GM12801 (cell line): ENCODE results near the gene NPAS4.

Experiments
- CTCF ChIP-seq: IDR thresholded peaks from one replicate; pipeline ENCODE4 v1.5.1; 2011; ENCODE audit warnings: control low read depth; ENCODE audit not compliant: insufficient read length; ENCODE audit errors: extremely low read depth

Gene NPAS4

DNA sequence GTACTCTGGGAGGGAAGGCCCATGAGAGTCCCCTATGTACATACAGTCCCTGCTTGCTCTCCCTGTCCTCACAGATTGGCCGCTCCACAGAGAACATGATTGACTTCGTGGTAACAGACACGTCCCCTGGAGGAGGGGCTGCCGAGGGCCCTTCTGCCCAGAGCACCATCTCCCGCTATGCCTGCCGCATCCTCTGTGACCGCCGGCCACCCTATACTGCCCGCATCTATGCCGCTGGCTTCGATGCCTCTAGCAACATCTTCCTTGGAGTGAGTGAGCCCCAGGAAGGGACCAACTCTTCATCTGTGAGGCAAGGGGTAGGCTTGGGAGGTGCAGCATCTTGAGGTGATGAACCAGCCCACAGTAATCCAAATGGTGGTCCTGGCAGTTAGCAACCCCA, 52.3 kb downstream of the NPAS4 start:
- TF ChIP-seq CTCF, result no peak

GRCh38 chr11:66473608-66474515, 53.0 kb downstream of the NPAS4 start:
- no peak for TF ChIP-seq CTCF

DNA sequence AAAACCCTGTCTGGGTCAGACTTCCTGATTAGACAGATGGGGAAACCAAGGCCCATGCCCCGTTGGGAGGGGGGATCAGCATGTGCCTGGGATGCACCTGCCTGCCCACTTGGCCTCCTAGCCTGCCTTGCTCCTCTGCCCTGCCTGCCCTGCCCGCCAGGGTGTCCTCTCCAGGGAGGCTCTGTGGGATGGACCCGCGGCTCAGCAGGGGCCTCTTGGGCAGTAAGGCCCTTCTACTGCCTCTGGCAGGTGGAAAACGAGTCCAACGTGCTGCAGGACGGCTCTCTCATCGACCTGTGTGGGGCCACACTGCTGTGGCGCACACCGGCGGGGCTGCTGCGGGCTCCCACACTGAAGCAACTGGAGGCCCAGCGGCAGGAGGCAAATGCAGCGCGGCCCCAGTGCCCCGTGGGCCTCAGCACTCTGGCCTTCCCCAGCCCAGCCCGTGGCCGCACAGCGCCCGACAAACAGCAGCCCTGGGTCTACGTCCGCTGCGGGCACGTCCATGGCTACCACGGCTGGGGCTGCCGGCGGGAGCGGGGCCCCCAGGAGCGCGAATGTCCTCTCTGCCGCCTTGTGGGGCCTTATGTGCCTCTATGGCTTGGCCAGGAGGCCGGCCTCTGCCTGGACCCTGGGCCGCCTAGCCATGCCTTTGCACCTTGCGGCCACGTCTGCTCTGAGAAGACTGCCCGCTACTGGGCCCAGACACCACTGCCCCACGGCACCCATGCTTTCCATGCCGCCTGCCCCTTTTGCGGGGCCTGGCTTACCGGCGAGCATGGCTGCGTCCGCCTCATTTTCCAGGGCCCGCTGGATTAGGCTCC, 54.7 kb downstream of the NPAS4 start:
- no peak for TF ChIP-seq CTCF
